Duodenal mucosa (tissue), 2 donors: Measurements from ENCODE around the gene PIN1.

Experiments used
- H3K27ac ChIP-seq: one replicate; pipeline ENCODE4 v1.7.0; 2013; ENCODE audit warnings: low read depth, low read length
- H3K27me3 ChIP-seq, 2 donors: one replicate each; pipeline ENCODE4 v1.7.0; 2013; ENCODE audit warnings: low read length in 2 of 2, control low read depth in 1 of 2; ENCODE audit not compliant: insufficient read depth in 2 of 2, control insufficient read depth in 1 of 2
- H3K36me3 ChIP-seq, 2 donors: one replicate each; pipeline ENCODE4 v1.7.0; 2013; ENCODE audit warnings: low read length in 2 of 2, control low read depth in 1 of 2; ENCODE audit not compliant: insufficient read depth in 2 of 2, control insufficient read depth in 1 of 2
- H3K4me1 ChIP-seq, 2 donors: one replicate each; pipeline ENCODE4 v1.7.0; 2013; ENCODE audit warnings: low read length in 2 of 2, control low read depth in 1 of 2; ENCODE audit not compliant: insufficient read depth in 2 of 2, control insufficient read depth in 1 of 2
- H3K4me3 ChIP-seq, 2 donors: one replicate each; pipeline ENCODE4 v1.7.0; 2013; ENCODE audit warnings: low read length in 2 of 2, low read depth in 1 of 2
- H3K9ac ChIP-seq, 2 donors: one replicate each; pipeline ENCODE4 v1.7.0; 2013; ENCODE audit warnings: low read length in 2 of 2, low read depth in 1 of 2
- H3K9me3 ChIP-seq, 2 donors: one replicate each; pipeline ENCODE4 v1.7.0; 2013; ENCODE audit warnings: low read length in 2 of 2, control low read depth in 1 of 2; ENCODE audit not compliant: control insufficient read depth in 1 of 2

Gene PIN1

GRCh38 chr19:9850235-9850959 is 15.3 kb downstream of the PIN1 start:
- H3K9ac ChIP-seq, result no peak overlapping the region
- no peaks in the 10 kb centered on the region for H3K27me3 ChIP-seq
- no peaks in the 10 kb centered on the region for H3K9me3 ChIP-seq
- H3K4me3 ChIP-seq, result no peak overlapping the region
- no peaks in the 10 kb centered on the region for H3K4me1 ChIP-seq
- H3K27ac ChIP-seq, result no peak overlapping the region
- H3K36me3 ChIP-seq, result peaks cover 18 to 26% of the 10 kb centered on the region in 2 donors

- Histone ChIP-seq H3K9ac (no peak overlapping the region), H3K9me3 (no peaks in the 10 kb centered on the region), H3K4me3 (no peak overlapping the region), H3K36me3 (peaks cover 0 to 7% of the 10 kb centered on the region in 2 donors), H3K27me3 (no peaks in the 10 kb centered on the region), H3K4me1 (peaks cover 5 to 9% of the 10 kb centered on the region in 2 donors), H3K27ac (no peak overlapping the region)
Measured at GRCh38 chr19:9854282-9854846, 19.2 kb downstream of the PIN1 start.

GRCh38 chr19:9856609-9857008 is 21.5 kb downstream of the PIN1 start:
- Histone ChIP-seq H3K9me3 (no peaks in the 10 kb centered on the region), H3K27ac (no peak overlapping the region), H3K4me1 (peaks cover 5 to 9% of the 10 kb centered on the region in 2 donors), H3K4me3 (no peak overlapping the region), H3K27me3 (no peaks in the 10 kb centered on the region), H3K9ac (no peak overlapping the region), H3K36me3 (no peaks in the 10 kb centered on the region)

GRCh38 chr19:9857076-9857721 is 22.1 kb downstream of the PIN1 start:
- H3K4me1 ChIP-seq, result peaks cover 5 to 9% of the 10 kb centered on the region in 2 donors
- H3K4me3 ChIP-seq, result peak overlapping the region; percentile 36 to 40
- no peaks in the 10 kb centered on the region for H3K36me3 ChIP-seq
- H3K9me3 ChIP-seq, result no peaks in the 10 kb centered on the region
- H3K9ac ChIP-seq, result no peak overlapping the region
- no peak overlapping the region for H3K27ac ChIP-seq
- H3K27me3 ChIP-seq, result no peaks in the 10 kb centered on the region

GRCh38 chr19:9857920-9858746 is 23.0 kb downstream of the PIN1 start:
- Histone ChIP-seq H3K27ac (no peak overlapping the region), H3K4me3 (peak overlapping the region; percentile 36 to 40), H3K27me3 (no peaks in the 10 kb centered on the region), H3K9me3 (no peaks in the 10 kb centered on the region), H3K9ac (no peak overlapping the region), H3K4me1 (peaks cover 5 to 9% of the 10 kb centered on the region in 2 donors), H3K36me3 (no peaks in the 10 kb centered on the region)

- no peak overlapping the region for H3K27ac ChIP-seq
- no peak overlapping the region for H3K9ac ChIP-seq
- H3K9me3 ChIP-seq, result no peaks in the 10 kb centered on the region
- H3K27me3 ChIP-seq, result no peaks in the 10 kb centered on the region
- H3K4me3 ChIP-seq, result no peak overlapping the region
- no peaks in the 10 kb centered on the region for H3K36me3 ChIP-seq
- peaks cover 5 to 9% of the 10 kb centered on the region in 2 donors for H3K4me1 ChIP-seq
Measured at GRCh38 chr19:9858766-9859165, 23.6 kb downstream of the PIN1 start.

- H3K4me3 ChIP-seq, result no peak overlapping the region
- H3K9me3 ChIP-seq, result no peaks in the 10 kb centered on the region
- H3K9ac ChIP-seq, result no peak overlapping the region
- no peak overlapping the region for H3K27ac ChIP-seq
- no peaks in the 10 kb centered on the region for H3K27me3 ChIP-seq
- H3K4me1 ChIP-seq, result peaks cover 5 to 9% of the 10 kb centered on the region in 2 donors
- no peaks in the 10 kb centered on the region for H3K36me3 ChIP-seq
Measured at GRCh38 chr19:9860407-9860806, 25.3 kb downstream of the PIN1 start.

GRCh38 chr19:9861503-9861902 is 26.4 kb downstream of the PIN1 start:
- H3K9me3 ChIP-seq, result no peaks in the 10 kb centered on the region
- H3K4me3 ChIP-seq, result no peak overlapping the region
- H3K36me3 ChIP-seq, result no peaks in the 10 kb centered on the region
- no peak overlapping the region for H3K27ac ChIP-seq
- peaks cover 5 to 9% of the 10 kb centered on the region in 2 donors for H3K4me1 ChIP-seq
- H3K9ac ChIP-seq, result no peak overlapping the region
- no peaks in the 10 kb centered on the region for H3K27me3 ChIP-seq

GRCh38 chr19:9862938-9863337 is 27.8 kb downstream of the PIN1 start:
- Histone ChIP-seq H3K36me3 (no peaks in the 10 kb centered on the region), H3K4me3 (no peak overlapping the region), H3K27me3 (no peaks in the 10 kb centered on the region), H3K27ac (no peak overlapping the region), H3K9me3 (no peaks in the 10 kb centered on the region), H3K4me1 (peaks cover 0 to under 1% of the 10 kb centered on the region in 2 donors), H3K9ac (no peak overlapping the region)

- no peaks in the 10 kb centered on the region for H3K9me3 ChIP-seq
- no peaks in the 10 kb centered on the region for H3K27me3 ChIP-seq
- no peak overlapping the region for H3K9ac ChIP-seq
- H3K4me3 ChIP-seq, result no peak overlapping the region
- H3K4me1 ChIP-seq, result no peaks in the 10 kb centered on the region
- H3K27ac ChIP-seq, result no peak overlapping the region
- no peaks in the 10 kb centered on the region for H3K36me3 ChIP-seq
Measured at GRCh38 chr19:9863759-9864158, 28.6 kb downstream of the PIN1 start.
